Muscle layer of colon (tissue), 2 donors: ENCODE results near the gene GJA8.
"Not testable (repeated sequence)": the region's sequence is repeated elsewhere in the genome, so short reads cannot be mapped to it uniquely, and the experiment has no call there.

Experiments used
- H3K27ac ChIP-seq: one replicate; pipeline ENCODE4 v1.7.0; 2013; ENCODE audit warnings: low read depth, mild to moderate bottlenecking, low read length, moderate library complexity
- H3K27me3 ChIP-seq, 2 donors: one replicate each; pipeline ENCODE4 v1.7.0; 2013; ENCODE audit warnings: low read length in 2 of 2, mild to moderate bottlenecking in 2 of 2; ENCODE audit not compliant: insufficient read depth in 2 of 2, control insufficient read depth in 1 of 2
- H3K36me3 ChIP-seq: one replicate; pipeline ENCODE4 v1.7.0; 2013; ENCODE audit warnings: mild to moderate bottlenecking, low read length; ENCODE audit not compliant: insufficient read depth
- H3K4me1 ChIP-seq: one replicate; pipeline ENCODE4 v1.7.0; 2013; ENCODE audit warnings: mild to moderate bottlenecking, low read length; ENCODE audit not compliant: insufficient read depth
- H3K4me3 ChIP-seq, 2 donors: one replicate each; pipeline ENCODE4 v1.7.0; 2013; ENCODE audit warnings: low read length in 2 of 2, low read depth in 1 of 2, mild to moderate bottlenecking in 1 of 2, moderate library complexity in 1 of 2
- H3K9ac ChIP-seq: one replicate; pipeline ENCODE4 v1.7.0; 2013; ENCODE audit warnings: low read length
- H3K9me3 ChIP-seq: one replicate; pipeline ENCODE4 v1.7.0; 2013; ENCODE audit warnings: mild to moderate bottlenecking, low read length
- donor health status: abdominal sarcoma.
- donor health status: Adenocarcinoma of cecum.

Gene GJA8

GRCh38 chr1:147902253-147902845, at the start of gene GJA8:
Gene GJA8 (plus strand): TSS chr1:147902795. CDS start chr1:147907956, 5,161 bp downstream.
- Histone ChIP-seq H3K27ac (no peak within 1 kb of the TSS), H3K4me3 (no peak within 1 kb of the TSS), H3K9ac (no peak within 1 kb of the TSS), H3K36me3 (no peaks in the 10 kb centered on the region), H3K4me1 (no peaks in the 10 kb centered on the region), H3K27me3 (no peaks in the 10 kb centered on the region), H3K9me3 (no peaks in the 10 kb centered on the region)

- Histone ChIP-seq H3K4me1 (no peaks in the 10 kb centered on the region), H3K27me3 (no peaks in the 10 kb centered on the region), H3K9me3 (no peaks in the 10 kb centered on the region), H3K4me3 (no peak overlapping the region), H3K9ac (no peak overlapping the region), H3K36me3 (no peaks in the 10 kb centered on the region), H3K27ac (no peak overlapping the region)
Measured at GRCh38 chr1:147853391-147853790, 49.2 kb upstream of the GJA8 start.

GRCh38 chr1:147854989-147855388, 47.6 kb upstream of the GJA8 start:
- not testable (repeated sequence) for H3K4me3 ChIP-seq, H3K4me1 ChIP-seq, H3K36me3 ChIP-seq, H3K27ac ChIP-seq, H3K9me3 ChIP-seq, H3K27me3 ChIP-seq, H3K9ac ChIP-seq

- not testable (repeated sequence) for H3K4me1 ChIP-seq, H3K27ac ChIP-seq, H3K9me3 ChIP-seq, H3K9ac ChIP-seq, H3K27me3 ChIP-seq, H3K36me3 ChIP-seq, H3K4me3 ChIP-seq
Measured at GRCh38 chr1:147855996-147856395, 46.6 kb upstream of the GJA8 start.

- not testable (repeated sequence) for H3K4me3 ChIP-seq, H3K27me3 ChIP-seq, H3K36me3 ChIP-seq, H3K4me1 ChIP-seq, H3K9ac ChIP-seq, H3K27ac ChIP-seq, H3K9me3 ChIP-seq
Measured at GRCh38 chr1:147867204-147867603, 35.4 kb upstream of the GJA8 start.

GRCh38 chr1:147878022-147878421, 24.6 kb upstream of the GJA8 start:
- Histone ChIP-seq H3K9me3 (no peaks in the 10 kb centered on the region), H3K4me1 (no peaks in the 10 kb centered on the region), H3K27me3 (no peaks in the 10 kb centered on the region), H3K4me3 (no peak overlapping the region), H3K36me3 (no peaks in the 10 kb centered on the region), H3K27ac (no peak overlapping the region), H3K9ac (no peak overlapping the region)

GRCh38 chr1:147879911-147880310, 22.7 kb upstream of the GJA8 start:
- no peaks in the 10 kb centered on the region for H3K36me3 ChIP-seq
- H3K4me3 ChIP-seq: no peak overlapping the region
- H3K9me3 ChIP-seq: no peaks in the 10 kb centered on the region
- H3K4me1 ChIP-seq: no peaks in the 10 kb centered on the region
- H3K27me3 ChIP-seq: no peaks in the 10 kb centered on the region
- H3K27ac ChIP-seq: no peak overlapping the region
- no peak overlapping the region for H3K9ac ChIP-seq

- Histone ChIP-seq H3K27ac (no peak overlapping the region), H3K36me3 (no peaks in the 10 kb centered on the region), H3K9me3 (no peaks in the 10 kb centered on the region), H3K27me3 (no peaks in the 10 kb centered on the region), H3K4me3 (no peak overlapping the region), H3K9ac (no peak overlapping the region), H3K4me1 (no peaks in the 10 kb centered on the region)
Measured at GRCh38 chr1:147882535-147882934, 20.1 kb upstream of the GJA8 start.

- H3K27me3 ChIP-seq: no peaks in the 10 kb centered on the region
- no peaks in the 10 kb centered on the region for H3K36me3 ChIP-seq
- H3K27ac ChIP-seq: no peak overlapping the region
- H3K4me1 ChIP-seq: no peaks in the 10 kb centered on the region
- H3K9ac ChIP-seq: no peak overlapping the region
- H3K9me3 ChIP-seq: no peaks in the 10 kb centered on the region
- no peak overlapping the region for H3K4me3 ChIP-seq
Measured at GRCh38 chr1:147890177-147890790, 12.3 kb upstream of the GJA8 start.

- Histone ChIP-seq H3K4me1 (no peaks in the 10 kb centered on the region), H3K36me3 (no peaks in the 10 kb centered on the region), H3K9ac (no peak overlapping the region), H3K27ac (no peak overlapping the region), H3K9me3 (no peaks in the 10 kb centered on the region), H3K4me3 (no peak overlapping the region), H3K27me3 (no peaks in the 10 kb centered on the region)
Measured at GRCh38 chr1:147891088-147891487, 11.5 kb upstream of the GJA8 start.

- Histone ChIP-seq H3K4me3 (no peak overlapping the region), H3K9me3 (no peaks in the 10 kb centered on the region), H3K36me3 (no peaks in the 10 kb centered on the region), H3K9ac (no peak overlapping the region), H3K27ac (no peak overlapping the region), H3K4me1 (no peaks in the 10 kb centered on the region), H3K27me3 (no peaks in the 10 kb centered on the region)
Measured at GRCh38 chr1:147892216-147892615, 10.4 kb upstream of the GJA8 start.

GRCh38 chr1:147892731-147893214, 9.8 kb upstream of the GJA8 start:
- H3K9me3 ChIP-seq: no peaks in the 10 kb centered on the region
- no peaks in the 10 kb centered on the region for H3K36me3 ChIP-seq
- H3K27me3 ChIP-seq: no peaks in the 10 kb centered on the region
- H3K4me1 ChIP-seq: no peaks in the 10 kb centered on the region
- H3K9ac ChIP-seq: no peak overlapping the region
- H3K4me3 ChIP-seq: no peak overlapping the region
- H3K27ac ChIP-seq: no peak overlapping the region
